Stimulated activated CD4-positive, alpha-beta T cell treated with anti-CD3 and anti-CD28 coated beads, TNF-alpha, amount 100 ng/mL, for 1 hour (primary cell): ENCODE results near the gene OPN3.

Experiments
- DNase-seq, 3 donors: peaks; one replicate each; pipeline ENCODE4 v3.0.0-alpha.2; 2020; ENCODE audit warnings: low read depth in 3 of 3, low spot score in 1 of 3

Gene OPN3

GRCh38 chr1:241591736-241592135 lies 48.4 kb downstream of the OPN3 start:
- DNase-seq, result no peak

- DNase-seq, result no peak
Measured at GRCh38 chr1:241591317-241591716, 48.9 kb downstream of the OPN3 start.

GRCh38 chr1:241590719-241591118 lies 49.5 kb downstream of the OPN3 start:
- no peak for DNase-seq

- no peak for DNase-seq
Measured at GRCh38 chr1:241589521-241589920, 50.6 kb downstream of the OPN3 start.

GRCh38 chr1:241586905-241587512 lies 53.2 kb downstream of the OPN3 start:
- DNase-seq, result no peak

- DNase-seq, result no peak
Measured at GRCh38 chr1:241582921-241583321, 57.2 kb downstream of the OPN3 start.

GRCh38 chr1:241579434-241579833 lies 60.7 kb downstream of the OPN3 start:
- DNase-seq, result no peak

- DNase-seq, result no peak
Measured at GRCh38 chr1:241574154-241574553, 66.0 kb downstream of the OPN3 start.

GRCh38 chr1:241569848-241570247 lies 70.3 kb downstream of the OPN3 start:
- no peak for DNase-seq

GRCh38 chr1:241560849-241561187 lies 79.4 kb downstream of the OPN3 start:
- DNase-seq, result no peak

- no peak for DNase-seq
Measured at GRCh38 chr1:241560146-241560848, 79.9 kb downstream of the OPN3 start.

- DNase-seq, result no peak
Measured at GRCh38 chr1:241557551-241558193, 82.5 kb downstream of the OPN3 start.

- no peak for DNase-seq
Measured at GRCh38 chr1:241557031-241557430, 83.1 kb downstream of the OPN3 start.

- no peak for DNase-seq
Measured at GRCh38 chr1:241555526-241555925, 84.6 kb downstream of the OPN3 start.

- DNase-seq, result no peak
Measured at GRCh38 chr1:241553886-241554592, 86.1 kb downstream of the OPN3 start.

GRCh38 chr1:241551759-241552638 lies 88.2 kb downstream of the OPN3 start:
- peak in 2 of 3 donors; percentile 2 to 31 for DNase-seq

GRCh38 chr1:241550318-241550717 lies 89.9 kb downstream of the OPN3 start:
- no peak for DNase-seq

GRCh38 chr1:241548008-241548407 lies 92.2 kb downstream of the OPN3 start:
- DNase-seq, result no peak
